ENCODE results near the gene SLC35E1. TPM values are rescaled to one million over a fixed set of nuclear protein-coding genes. Genes with fewer than 3 reads are reported as not detected.

Gene SLC35E1
- total RNA-seq, 1 donor from 2014 or later, result 63.1 TPM

DNA sequence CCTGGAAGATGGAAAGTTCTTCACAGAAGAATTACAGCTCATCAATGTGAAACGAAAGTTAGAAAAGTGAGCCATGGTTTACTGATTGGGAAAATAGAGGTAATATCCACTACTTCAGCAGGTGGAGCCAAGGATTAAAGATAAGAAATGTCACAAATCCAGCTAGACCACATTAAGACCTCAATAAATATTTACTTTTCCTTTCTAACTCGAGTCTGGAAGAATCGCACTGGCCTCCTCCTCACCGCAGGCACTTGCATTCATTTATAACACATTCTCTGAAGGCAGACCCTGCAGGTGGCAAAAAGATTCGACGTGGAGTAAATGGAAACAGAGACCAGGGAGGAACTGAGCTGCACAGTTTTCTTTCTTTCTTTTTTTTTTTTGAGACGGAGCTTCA, 7.4 kb downstream of the SLC35E1 start:
- no peak for FAIRE-seq

GRCh38 chr19:16562608-16563025, 9.6 kb downstream of the SLC35E1 start:
- H3K9me3 Mint-ChIP-seq (ENCODE audit: unreplicated experiment), result no peaks in the 10 kb centered on the region

More for the DNA sequence above, 7.4 kb downstream of the SLC35E1 start:
- no peak overlapping the region for H3K27ac ChIP-seq (ENCODE audit: low read depth, low read length)
- H3K9me3 Mint-ChIP-seq (ENCODE audit: unreplicated experiment), result no peaks in the 10 kb centered on the region
- no peak overlapping the region for H3K4me3 Mint-ChIP-seq (ENCODE audit: unreplicated experiment)
- H3K9me3 ChIP-seq (ENCODE audit: insufficient read depth, low read depth, low read length), result no peaks in the 10 kb centered on the region
- TF ChIP-seq, protein P1, sequence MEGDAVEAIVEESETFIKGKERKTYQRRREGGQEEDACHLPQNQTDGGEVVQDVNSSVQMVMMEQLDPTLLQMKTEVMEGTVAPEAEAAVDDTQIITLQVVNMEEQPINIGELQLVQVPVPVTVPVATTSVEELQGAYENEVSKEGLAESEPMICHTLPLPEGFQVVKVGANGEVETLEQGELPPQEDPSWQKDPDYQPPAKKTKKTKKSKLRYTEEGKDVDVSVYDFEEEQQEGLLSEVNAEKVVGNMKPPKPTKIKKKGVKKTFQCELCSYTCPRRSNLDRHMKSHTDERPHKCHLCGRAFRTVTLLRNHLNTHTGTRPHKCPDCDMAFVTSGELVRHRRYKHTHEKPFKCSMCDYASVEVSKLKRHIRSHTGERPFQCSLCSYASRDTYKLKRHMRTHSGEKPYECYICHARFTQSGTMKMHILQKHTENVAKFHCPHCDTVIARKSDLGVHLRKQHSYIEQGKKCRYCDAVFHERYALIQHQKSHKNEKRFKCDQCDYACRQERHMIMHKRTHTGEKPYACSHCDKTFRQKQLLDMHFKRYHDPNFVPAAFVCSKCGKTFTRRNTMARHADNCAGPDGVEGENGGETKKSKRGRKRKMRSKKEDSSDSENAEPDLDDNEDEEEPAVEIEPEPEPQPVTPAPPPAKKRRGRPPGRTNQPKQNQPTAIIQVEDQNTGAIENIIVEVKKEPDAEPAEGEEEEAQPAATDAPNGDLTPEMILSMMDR (IDR thresholded peaks at IDR 0.05; ENCODE audit: insufficient read depth, low read depth, low read length), result no peak
- no peak for TF ChIP-seq EZH2 (IDR thresholded peaks at IDR 0.05; ENCODE audit: insufficient read depth, low read length)
- peaks cover 18% of the 10 kb centered on the region for H3K36me3 Mint-ChIP-seq (ENCODE audit: low read depth, unreplicated experiment)
- peaks cover 18% of the 10 kb centered on the region for H3K4me1 Mint-ChIP-seq (ENCODE audit: low read depth, unreplicated experiment)
- no peaks in the 10 kb centered on the region for H3K27me3 ChIP-seq (ENCODE audit: insufficient read depth, low read length)
- H3K4me2 ChIP-seq (ENCODE audit: low read length), result no peak overlapping the region
- no peak overlapping the region for H3K4me3 ChIP-seq (ENCODE audit: insufficient read depth, low read depth, low read length)
- peaks cover 37% of the 10 kb centered on the region for H3K79me2 ChIP-seq (ENCODE audit: insufficient read depth, low read length)
- H3K36me3 ChIP-seq (ENCODE audit: insufficient read depth, low read length), result peaks cover 45% of the 10 kb centered on the region
- H4K20me1 ChIP-seq (ENCODE audit: insufficient read depth, low read length), result peaks cover 63% of the 10 kb centered on the region
- no peak overlapping the region for H3K9ac ChIP-seq (ENCODE audit: low read length)
- no peak for DNase-seq (ENCODE audit: low read depth)
- H3K4me1 ChIP-seq (ENCODE audit: insufficient read depth, low read length), result peaks cover 5% of the 10 kb centered on the region
- H3K27ac Mint-ChIP-seq (ENCODE audit: unreplicated experiment), result no peak overlapping the region
- no peaks in the 10 kb centered on the region for H3K27me3 Mint-ChIP-seq (ENCODE audit: low read depth, unreplicated experiment)
- no peak overlapping the region for H2AFZ ChIP-seq (ENCODE audit: low read depth, low read length)

DNA sequence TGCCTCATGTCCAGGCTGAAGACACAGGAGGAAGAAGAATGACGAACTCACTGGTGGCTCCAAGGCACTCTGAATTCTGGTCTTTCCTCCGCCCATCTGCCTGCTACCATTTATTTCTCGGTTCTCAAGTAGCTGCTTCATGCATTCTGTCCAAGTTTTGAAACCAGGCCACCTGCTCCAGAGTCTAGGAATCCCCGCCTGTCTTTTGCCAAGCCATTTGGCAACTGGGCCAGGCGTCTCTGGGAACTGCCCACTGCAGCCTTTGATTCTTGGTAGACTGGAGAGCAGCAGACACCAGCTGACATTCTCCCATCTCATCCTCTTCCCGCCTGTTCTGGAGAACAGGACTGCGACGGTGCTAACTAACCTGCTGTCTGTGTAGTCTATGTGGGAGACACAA, 10.8 kb downstream of the SLC35E1 start:
- Histone ChIP-seq H3K79me2 (ENCODE audit: insufficient read depth, low read length) (peaks cover 8% of the 10 kb centered on the region), H3K4me2 (ENCODE audit: low read length) (no peak overlapping the region), H3K9ac (ENCODE audit: low read length) (no peak overlapping the region), H3K4me3 (ENCODE audit: insufficient read depth, low read depth, low read length) (no peak overlapping the region), H3K27ac (ENCODE audit: low read depth, low read length) (no peak overlapping the region), H3K27me3 (ENCODE audit: insufficient read depth, low read length) (no peaks in the 10 kb centered on the region), H3K36me3 (ENCODE audit: insufficient read depth, low read length) (peaks cover 50% of the 10 kb centered on the region), H3K9me3 (ENCODE audit: insufficient read depth, low read depth, low read length) (no peaks in the 10 kb centered on the region), H2AFZ (ENCODE audit: low read depth, low read length) (no peak overlapping the region), H4K20me1 (ENCODE audit: insufficient read depth, low read length) (peaks cover 47% of the 10 kb centered on the region), H3K4me1 (ENCODE audit: insufficient read depth, low read length) (no peaks in the 10 kb centered on the region)
- Mint-ChIP-seq H3K9me3 (ENCODE audit: unreplicated experiment) (no peaks in the 10 kb centered on the region), H3K36me3 (ENCODE audit: low read depth, unreplicated experiment) (peaks cover 21% of the 10 kb centered on the region), H3K4me1 (ENCODE audit: low read depth, unreplicated experiment) (peaks cover 9% of the 10 kb centered on the region), H3K27me3 (ENCODE audit: low read depth, unreplicated experiment) (no peaks in the 10 kb centered on the region), H3K4me3 (ENCODE audit: unreplicated experiment) (no peak overlapping the region), H3K27ac (ENCODE audit: unreplicated experiment) (no peak overlapping the region)
- DNase-seq (ENCODE audit: low read depth) (no peak), FAIRE-seq (no peak)
- no peak for TF ChIP-seq EZH2 (IDR thresholded peaks at IDR 0.05; ENCODE audit: insufficient read depth, low read length)
- TF ChIP-seq, protein P1 (IDR thresholded peaks at IDR 0.05; ENCODE audit: insufficient read depth, low read depth, low read length), result no peak

More at GRCh38 chr19:16562608-16563025, 9.6 kb downstream of the SLC35E1 start:
- Histone ChIP-seq H3K9me3 (ENCODE audit: insufficient read depth, low read depth, low read length) (no peaks in the 10 kb centered on the region), H3K36me3 (ENCODE audit: insufficient read depth, low read length) (peaks cover 53% of the 10 kb centered on the region), H3K27me3 (ENCODE audit: insufficient read depth, low read length) (no peaks in the 10 kb centered on the region), H3K9ac (ENCODE audit: low read length) (no peak overlapping the region), H3K4me2 (ENCODE audit: low read length) (no peak overlapping the region), H3K27ac (ENCODE audit: low read depth, low read length) (no peak overlapping the region), H4K20me1 (ENCODE audit: insufficient read depth, low read length) (peaks cover 53% of the 10 kb centered on the region), H3K4me1 (ENCODE audit: insufficient read depth, low read length) (no peaks in the 10 kb centered on the region), H3K4me3 (ENCODE audit: insufficient read depth, low read depth, low read length) (no peak overlapping the region), H3K79me2 (ENCODE audit: insufficient read depth, low read length) (peaks cover 18% of the 10 kb centered on the region), H2AFZ (ENCODE audit: low read depth, low read length) (no peak overlapping the region)
- no peak overlapping the region for H3K27ac Mint-ChIP-seq (ENCODE audit: unreplicated experiment)
- no peaks in the 10 kb centered on the region for H3K27me3 Mint-ChIP-seq (ENCODE audit: low read depth, unreplicated experiment)
- H3K4me3 Mint-ChIP-seq (ENCODE audit: unreplicated experiment), result no peak overlapping the region
- FAIRE-seq (no peak), DNase-seq (ENCODE audit: low read depth) (no peak)
- no peak for TF ChIP-seq EZH2 (IDR thresholded peaks at IDR 0.05; ENCODE audit: insufficient read depth, low read length)
- TF ChIP-seq, protein P1 (IDR thresholded peaks at IDR 0.05; ENCODE audit: insufficient read depth, low read depth, low read length), result no peak
- peaks cover 9% of the 10 kb centered on the region for H3K4me1 Mint-ChIP-seq (ENCODE audit: low read depth, unreplicated experiment)
- H3K36me3 Mint-ChIP-seq (ENCODE audit: low read depth, unreplicated experiment), result peaks cover 18% of the 10 kb centered on the region

All from astrocyte (in vitro differentiated cells and primary cell).